ENCODE results near the gene NEDD4L.

The NEDD4L gene

DNA sequence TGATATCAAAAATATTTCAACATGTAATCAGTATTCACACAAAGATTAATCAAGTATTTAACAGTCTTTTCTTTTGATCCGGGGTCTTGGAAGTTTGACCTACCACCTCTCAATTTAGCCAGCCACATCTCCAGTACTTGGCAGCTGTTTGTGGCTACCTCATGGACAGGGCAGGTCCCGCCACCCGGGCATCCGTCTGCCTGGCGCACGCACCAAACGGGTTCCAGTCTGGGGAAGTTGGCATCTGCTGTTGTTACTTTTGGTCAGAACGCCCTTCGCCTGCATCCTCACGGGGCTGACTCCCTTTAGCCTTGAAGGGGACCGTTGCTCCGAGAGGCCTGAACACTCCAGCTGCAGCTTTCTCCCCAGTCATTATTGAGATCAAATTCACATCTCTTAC is 81.7 kb downstream of the NEDD4L start:
- no peak for ATAC-seq
- TF ChIP-seq, protein P1, sequence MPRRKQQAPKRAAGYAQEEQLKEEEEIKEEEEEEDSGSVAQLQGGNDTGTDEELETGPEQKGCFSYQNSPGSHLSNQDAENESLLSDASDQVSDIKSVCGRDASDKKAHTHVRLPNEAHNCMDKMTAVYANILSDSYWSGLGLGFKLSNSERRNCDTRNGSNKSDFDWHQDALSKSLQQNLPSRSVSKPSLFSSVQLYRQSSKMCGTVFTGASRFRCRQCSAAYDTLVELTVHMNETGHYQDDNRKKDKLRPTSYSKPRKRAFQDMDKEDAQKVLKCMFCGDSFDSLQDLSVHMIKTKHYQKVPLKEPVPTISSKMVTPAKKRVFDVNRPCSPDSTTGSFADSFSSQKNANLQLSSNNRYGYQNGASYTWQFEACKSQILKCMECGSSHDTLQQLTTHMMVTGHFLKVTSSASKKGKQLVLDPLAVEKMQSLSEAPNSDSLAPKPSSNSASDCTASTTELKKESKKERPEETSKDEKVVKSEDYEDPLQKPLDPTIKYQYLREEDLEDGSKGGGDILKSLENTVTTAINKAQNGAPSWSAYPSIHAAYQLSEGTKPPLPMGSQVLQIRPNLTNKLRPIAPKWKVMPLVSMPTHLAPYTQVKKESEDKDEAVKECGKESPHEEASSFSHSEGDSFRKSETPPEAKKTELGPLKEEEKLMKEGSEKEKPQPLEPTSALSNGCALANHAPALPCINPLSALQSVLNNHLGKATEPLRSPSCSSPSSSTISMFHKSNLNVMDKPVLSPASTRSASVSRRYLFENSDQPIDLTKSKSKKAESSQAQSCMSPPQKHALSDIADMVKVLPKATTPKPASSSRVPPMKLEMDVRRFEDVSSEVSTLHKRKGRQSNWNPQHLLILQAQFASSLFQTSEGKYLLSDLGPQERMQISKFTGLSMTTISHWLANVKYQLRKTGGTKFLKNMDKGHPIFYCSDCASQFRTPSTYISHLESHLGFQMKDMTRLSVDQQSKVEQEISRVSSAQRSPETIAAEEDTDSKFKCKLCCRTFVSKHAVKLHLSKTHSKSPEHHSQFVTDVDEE (CRISPR knock-in tag; IDR thresholded peaks at IDR 0.05), result no peak
- TF ChIP-seq BACH2 (CRISPR knock-in tag; IDR thresholded peaks at IDR 0.05; ENCODE audit: borderline replicate concordance) (no peak), PPARA (CRISPR knock-in tag; IDR thresholded peaks at IDR 0.05; ENCODE audit: borderline replicate concordance) (no peak), RARB (CRISPR knock-in tag; IDR thresholded peaks at IDR 0.05) (no peak), ISL1 (CRISPR knock-in tag; IDR thresholded peaks at IDR 0.05) (no peak), ZNF565 (CRISPR knock-in tag; conservative IDR thresholded peaks at IDR 0.05; ENCODE audit: low read depth) (no peak), ZC3H10 (CRISPR knock-in tag; IDR thresholded peaks at IDR 0.05) (no peak), TOX (CRISPR knock-in tag; IDR thresholded peaks at IDR 0.05; ENCODE audit: borderline replicate concordance) (no peak)

DNA sequence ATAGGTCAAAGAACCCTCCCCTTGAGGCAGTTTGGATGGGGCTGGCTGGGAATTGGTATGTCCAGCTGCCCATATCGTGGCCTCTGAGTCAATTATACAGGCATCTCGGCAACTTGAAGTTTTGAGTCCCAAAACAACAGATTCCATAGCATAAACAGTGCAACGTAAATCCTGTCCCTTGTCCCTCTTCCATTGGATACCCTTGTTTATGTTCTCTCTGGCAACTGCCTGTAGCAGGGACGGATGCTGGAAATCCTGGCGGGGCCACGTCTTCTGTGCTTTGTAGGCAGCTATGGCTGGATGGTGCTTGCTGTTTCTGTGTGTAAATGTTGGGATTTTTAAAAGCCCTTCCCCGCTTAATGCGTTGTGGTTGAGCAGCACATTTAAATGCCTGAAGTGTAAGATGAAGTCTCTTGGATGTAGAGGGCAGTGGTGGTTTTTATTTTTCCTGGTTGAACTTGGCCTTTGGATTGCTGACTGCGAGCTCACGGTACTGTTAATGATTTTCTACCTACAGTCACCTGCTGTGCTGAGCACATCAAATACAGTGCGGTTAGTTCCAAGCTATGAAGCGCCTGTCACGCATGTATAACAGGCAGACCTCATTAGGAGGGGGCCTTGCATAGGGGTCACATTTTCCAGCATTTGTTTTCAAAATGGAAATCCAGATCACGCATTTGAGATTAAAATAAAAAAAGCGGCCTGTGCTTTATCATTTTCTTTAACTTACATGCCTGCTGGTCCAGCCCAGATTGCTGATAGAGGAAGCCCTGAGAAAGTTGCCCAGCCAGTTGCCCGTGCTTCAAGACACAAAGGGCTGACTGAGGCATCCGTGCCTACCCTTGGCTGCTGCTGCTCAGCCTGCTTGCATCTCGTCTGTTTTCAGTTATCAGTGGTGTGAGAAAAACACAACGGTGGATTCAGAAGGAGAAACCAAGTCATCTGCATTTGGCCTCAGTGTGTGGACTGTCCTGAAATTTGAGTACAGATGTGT is 84.7 kb downstream of the NEDD4L start:
- TF ChIP-seq ZNF565 (CRISPR knock-in tag; conservative IDR thresholded peaks at IDR 0.05; ENCODE audit: low read depth), result no peak
- no peak for TF ChIP-seq ZC3H10 (CRISPR knock-in tag; IDR thresholded peaks at IDR 0.05)
- TF ChIP-seq, protein P2, sequence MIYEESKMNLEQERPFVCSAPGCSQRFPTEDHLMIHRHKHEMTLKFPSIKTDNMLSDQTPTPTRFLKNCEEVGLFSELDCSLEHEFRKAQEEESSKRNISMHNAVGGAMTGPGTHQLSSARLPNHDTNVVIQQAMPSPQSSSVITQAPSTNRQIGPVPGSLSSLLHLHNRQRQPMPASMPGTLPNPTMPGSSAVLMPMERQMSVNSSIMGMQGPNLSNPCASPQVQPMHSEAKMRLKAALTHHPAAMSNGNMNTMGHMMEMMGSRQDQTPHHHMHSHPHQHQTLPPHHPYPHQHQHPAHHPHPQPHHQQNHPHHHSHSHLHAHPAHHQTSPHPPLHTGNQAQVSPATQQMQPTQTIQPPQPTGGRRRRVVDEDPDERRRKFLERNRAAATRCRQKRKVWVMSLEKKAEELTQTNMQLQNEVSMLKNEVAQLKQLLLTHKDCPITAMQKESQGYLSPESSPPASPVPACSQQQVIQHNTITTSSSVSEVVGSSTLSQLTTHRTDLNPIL (CRISPR knock-in tag; IDR thresholded peaks at IDR 0.05; ENCODE audit: low read depth), result no peak
- TF ChIP-seq ZNF8 (CRISPR knock-in tag; IDR thresholded peaks at IDR 0.05), result no peak
- TF ChIP-seq, protein P3, sequence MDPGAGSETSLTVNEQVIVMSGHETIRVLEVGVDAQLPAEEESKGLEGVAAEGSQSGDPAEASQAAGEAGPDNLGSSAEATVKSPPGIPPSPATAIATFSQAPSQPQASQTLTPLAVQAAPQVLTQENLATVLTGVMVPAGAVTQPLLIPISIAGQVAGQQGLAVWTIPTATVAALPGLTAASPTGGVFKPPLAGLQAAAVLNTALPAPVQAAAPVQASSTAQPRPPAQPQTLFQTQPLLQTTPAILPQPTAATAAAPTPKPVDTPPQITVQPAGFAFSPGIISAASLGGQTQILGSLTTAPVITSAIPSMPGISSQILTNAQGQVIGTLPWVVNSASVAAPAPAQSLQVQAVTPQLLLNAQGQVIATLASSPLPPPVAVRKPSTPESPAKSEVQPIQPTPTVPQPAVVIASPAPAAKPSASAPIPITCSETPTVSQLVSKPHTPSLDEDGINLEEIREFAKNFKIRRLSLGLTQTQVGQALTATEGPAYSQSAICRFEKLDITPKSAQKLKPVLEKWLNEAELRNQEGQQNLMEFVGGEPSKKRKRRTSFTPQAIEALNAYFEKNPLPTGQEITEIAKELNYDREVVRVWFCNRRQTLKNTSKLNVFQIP (CRISPR knock-in tag; IDR thresholded peaks at IDR 0.05; ENCODE audit: borderline replicate concordance, low read depth), result no peak
- no peak for TF ChIP-seq RARB (CRISPR knock-in tag; IDR thresholded peaks at IDR 0.05)
- TF ChIP-seq, protein P4, sequence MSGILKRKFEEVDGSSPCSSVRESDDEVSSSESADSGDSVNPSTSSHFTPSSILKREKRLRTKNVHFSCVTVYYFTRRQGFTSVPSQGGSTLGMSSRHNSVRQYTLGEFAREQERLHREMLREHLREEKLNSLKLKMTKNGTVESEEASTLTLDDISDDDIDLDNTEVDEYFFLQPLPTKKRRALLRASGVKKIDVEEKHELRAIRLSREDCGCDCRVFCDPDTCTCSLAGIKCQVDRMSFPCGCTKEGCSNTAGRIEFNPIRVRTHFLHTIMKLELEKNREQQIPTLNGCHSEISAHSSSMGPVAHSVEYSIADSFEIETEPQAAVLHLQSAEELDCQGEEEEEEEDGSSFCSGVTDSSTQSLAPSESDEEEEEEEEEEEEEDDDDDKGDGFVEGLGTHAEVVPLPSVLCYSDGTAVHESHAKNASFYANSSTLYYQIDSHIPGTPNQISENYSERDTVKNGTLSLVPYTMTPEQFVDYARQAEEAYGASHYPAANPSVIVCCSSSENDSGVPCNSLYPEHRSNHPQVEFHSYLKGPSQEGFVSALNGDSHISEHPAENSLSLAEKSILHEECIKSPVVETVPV (CRISPR knock-in tag; IDR thresholded peaks at IDR 0.05), result no peak
- no peak for TF ChIP-seq OSR1 (CRISPR knock-in tag; IDR thresholded peaks at IDR 0.05)
- TF ChIP-seq, protein P5, sequence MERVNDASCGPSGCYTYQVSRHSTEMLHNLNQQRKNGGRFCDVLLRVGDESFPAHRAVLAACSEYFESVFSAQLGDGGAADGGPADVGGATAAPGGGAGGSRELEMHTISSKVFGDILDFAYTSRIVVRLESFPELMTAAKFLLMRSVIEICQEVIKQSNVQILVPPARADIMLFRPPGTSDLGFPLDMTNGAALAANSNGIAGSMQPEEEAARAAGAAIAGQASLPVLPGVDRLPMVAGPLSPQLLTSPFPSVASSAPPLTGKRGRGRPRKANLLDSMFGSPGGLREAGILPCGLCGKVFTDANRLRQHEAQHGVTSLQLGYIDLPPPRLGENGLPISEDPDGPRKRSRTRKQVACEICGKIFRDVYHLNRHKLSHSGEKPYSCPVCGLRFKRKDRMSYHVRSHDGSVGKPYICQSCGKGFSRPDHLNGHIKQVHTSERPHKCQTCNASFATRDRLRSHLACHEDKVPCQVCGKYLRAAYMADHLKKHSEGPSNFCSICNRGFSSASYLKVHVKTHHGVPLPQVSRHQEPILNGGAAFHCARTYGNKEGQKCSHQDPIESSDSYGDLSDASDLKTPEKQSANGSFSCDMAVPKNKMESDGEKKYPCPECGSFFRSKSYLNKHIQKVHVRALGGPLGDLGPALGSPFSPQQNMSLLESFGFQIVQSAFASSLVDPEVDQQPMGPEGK (CRISPR knock-in tag; IDR thresholded peaks at IDR 0.05; ENCODE audit: borderline replicate concordance), result no peak
- no peak for TF ChIP-seq GLIS3 (CRISPR knock-in tag; IDR thresholded peaks at IDR 0.05)
- no peak for TF ChIP-seq CSDC2 (CRISPR knock-in tag; IDR thresholded peaks at IDR 0.05)
- TF ChIP-seq PPARA (CRISPR knock-in tag; IDR thresholded peaks at IDR 0.05; ENCODE audit: borderline replicate concordance), result no peak
- no peak for TF ChIP-seq ZFP3 (CRISPR knock-in tag; IDR thresholded peaks at IDR 0.05)
- no peak for ATAC-seq

DNA sequence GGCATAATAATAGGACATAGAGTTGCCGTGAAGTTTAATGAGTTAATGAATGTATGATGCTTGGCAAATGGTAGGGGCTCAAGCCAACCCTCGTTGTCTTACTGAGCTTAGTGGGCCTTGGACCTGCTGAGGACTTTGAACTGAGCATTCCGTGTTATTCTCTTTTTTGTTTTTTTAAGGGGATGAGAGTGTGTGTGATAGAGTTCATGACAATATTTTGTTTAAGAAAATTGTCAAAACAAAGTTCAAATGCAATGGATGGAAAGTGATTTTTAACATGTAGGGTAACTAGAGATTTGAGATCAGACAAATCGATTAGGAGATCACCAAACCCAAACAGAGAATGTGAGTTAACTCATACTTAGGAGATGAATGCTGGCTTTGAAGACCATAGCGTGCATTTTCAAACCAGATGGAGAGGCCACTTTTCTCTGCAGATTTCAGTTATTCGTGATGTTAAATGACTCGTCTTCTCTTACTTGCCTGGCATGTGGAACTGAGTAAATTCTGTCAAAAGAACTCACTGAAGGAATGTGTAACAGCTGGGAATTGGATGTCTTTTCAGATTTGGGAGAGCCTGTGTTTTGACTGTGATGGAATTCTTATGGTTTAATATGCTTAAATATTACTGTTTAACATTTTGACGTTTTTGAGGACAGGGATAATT is 88.7 kb downstream of the NEDD4L start:
- TF ChIP-seq OSR1 (CRISPR knock-in tag; IDR thresholded peaks at IDR 0.05) (no peak), GLIS3 (CRISPR knock-in tag; IDR thresholded peaks at IDR 0.05) (no peak), ISL1 (CRISPR knock-in tag; IDR thresholded peaks at IDR 0.05) (no peak)
- TF ChIP-seq, protein P1 (CRISPR knock-in tag; IDR thresholded peaks at IDR 0.05), result no peak
- ATAC-seq, result no peak
